ENCODE results near the gene ELF5.

- TF ChIP-seq TAF1 (IDR thresholded peaks at IDR 0.05; ENCODE audit: borderline replicate concordance, insufficient read depth, low read length), result no peak
- TF ChIP-seq POLR2AphosphoS5 (IDR thresholded peaks at IDR 0.05; ENCODE audit: low read depth, low read length), result no peak
- TF ChIP-seq SIN3A (IDR thresholded peaks at IDR 0.05; ENCODE audit: borderline replicate concordance, insufficient read depth, low read length), result no peak
- TF ChIP-seq, protein P1, sequence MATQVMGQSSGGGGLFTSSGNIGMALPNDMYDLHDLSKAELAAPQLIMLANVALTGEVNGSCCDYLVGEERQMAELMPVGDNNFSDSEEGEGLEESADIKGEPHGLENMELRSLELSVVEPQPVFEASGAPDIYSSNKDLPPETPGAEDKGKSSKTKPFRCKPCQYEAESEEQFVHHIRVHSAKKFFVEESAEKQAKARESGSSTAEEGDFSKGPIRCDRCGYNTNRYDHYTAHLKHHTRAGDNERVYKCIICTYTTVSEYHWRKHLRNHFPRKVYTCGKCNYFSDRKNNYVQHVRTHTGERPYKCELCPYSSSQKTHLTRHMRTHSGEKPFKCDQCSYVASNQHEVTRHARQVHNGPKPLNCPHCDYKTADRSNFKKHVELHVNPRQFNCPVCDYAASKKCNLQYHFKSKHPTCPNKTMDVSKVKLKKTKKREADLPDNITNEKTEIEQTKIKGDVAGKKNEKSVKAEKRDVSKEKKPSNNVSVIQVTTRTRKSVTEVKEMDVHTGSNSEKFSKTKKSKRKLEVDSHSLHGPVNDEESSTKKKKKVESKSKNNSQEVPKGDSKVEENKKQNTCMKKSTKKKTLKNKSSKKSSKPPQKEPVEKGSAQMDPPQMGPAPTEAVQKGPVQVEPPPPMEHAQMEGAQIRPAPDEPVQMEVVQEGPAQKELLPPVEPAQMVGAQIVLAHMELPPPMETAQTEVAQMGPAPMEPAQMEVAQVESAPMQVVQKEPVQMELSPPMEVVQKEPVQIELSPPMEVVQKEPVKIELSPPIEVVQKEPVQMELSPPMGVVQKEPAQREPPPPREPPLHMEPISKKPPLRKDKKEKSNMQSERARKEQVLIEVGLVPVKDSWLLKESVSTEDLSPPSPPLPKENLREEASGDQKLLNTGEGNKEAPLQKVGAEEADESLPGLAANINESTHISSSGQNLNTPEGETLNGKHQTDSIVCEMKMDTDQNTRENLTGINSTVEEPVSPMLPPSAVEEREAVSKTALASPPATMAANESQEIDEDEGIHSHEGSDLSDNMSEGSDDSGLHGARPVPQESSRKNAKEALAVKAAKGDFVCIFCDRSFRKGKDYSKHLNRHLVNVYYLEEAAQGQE (IDR thresholded peaks at IDR 0.05; ENCODE audit: insufficient read depth in 1 of 2, low read depth in 2 of 2, low read length in 2 of 2), result no peak
These were observed 33.1 kb upstream of the ELF5 start for GRCh38 chr11:34546511-34547209.

All from PFSK-1 (cell line).